Peyer's patch (tissue), 4 donors: ENCODE results near the gene PHC2. TPM values are rescaled to one million over a fixed set of nuclear protein-coding genes. Genes with fewer than 3 reads are reported as not detected.

Experiments used
- DNase-seq, 3 donors: peaks; one replicate each; pipeline ENCODE4 v3.0.0-alpha.2; 2017 to 2019
- H3K27ac ChIP-seq, 4 donors: fragments of 200-600 bp; sonication (generic); one replicate each; pipeline ENCODE4 v1.5.1; 2016 to 2019
- H3K27me3 ChIP-seq, 2 donors: fragments of 200-600 bp; sonication (generic); one replicate each; pipeline ENCODE4 v1.5.1; 2019
- H3K36me3 ChIP-seq, 3 donors: fragments of 200-600 bp; sonication (generic); one replicate each; pipeline ENCODE4 v1.5.1; 2016 to 2019
- H3K4me1 ChIP-seq, 4 donors: fragments of 200-600 bp; sonication (generic); one replicate each; pipeline ENCODE4 v1.5.1; 2016 to 2019
- H3K4me3 ChIP-seq, 4 donors: fragments of 200-600 bp; sonication (generic); 1 replicate in 3 of 4; 2 replicates in 1 of 4; pipeline ENCODE4 v1.5.1; 2016 to 2019; ENCODE audit warnings: mild to moderate bottlenecking in 1 of 4
- H3K9me3 ChIP-seq, 4 donors: fragments of 200-600 bp; sonication (generic); one replicate each; pipeline ENCODE4 v1.5.1; 2016 to 2019; ENCODE audit warnings: mild to moderate bottlenecking in 1 of 4
- POLR2A ChIP-seq, 2 donors: fragments of 450-650 bp; IDR thresholded peaks; one replicate each; pipeline ENCODE4 v1.5.1; 2017; ENCODE audit warnings: antibody characterized with exemption in 2 of 2, mild to moderate bottlenecking in 2 of 2, moderate library complexity in 2 of 2
- total RNA-seq, 4 donors: library from RNA; depleted of rRNA; stranded (reverse); fragments of >200 nt; gene quantifications; one replicate each; pipeline ENCODE4 v1.1.0, GENCODE V29; 2016
- TF ChIP-seq, protein P1 (sequence below), 6 experiments: fragments of 450-650 bp in 4 of 6; fragments of 200-600 bp in 2 of 6; sonication (generic) in 1 of 6; IDR thresholded peaks; one replicate each; pipeline ENCODE4 v1.5.1; 2017 to 2019; ENCODE audit warnings: antibody characterized with exemption in 6 of 6, mild to moderate bottlenecking in 3 of 6, moderate library complexity in 1 of 6

PHC2 gene
- total RNA-seq, 4 donors from 2014 or later = 50.3 to 71.1 (median 65.9) TPM

DNA sequence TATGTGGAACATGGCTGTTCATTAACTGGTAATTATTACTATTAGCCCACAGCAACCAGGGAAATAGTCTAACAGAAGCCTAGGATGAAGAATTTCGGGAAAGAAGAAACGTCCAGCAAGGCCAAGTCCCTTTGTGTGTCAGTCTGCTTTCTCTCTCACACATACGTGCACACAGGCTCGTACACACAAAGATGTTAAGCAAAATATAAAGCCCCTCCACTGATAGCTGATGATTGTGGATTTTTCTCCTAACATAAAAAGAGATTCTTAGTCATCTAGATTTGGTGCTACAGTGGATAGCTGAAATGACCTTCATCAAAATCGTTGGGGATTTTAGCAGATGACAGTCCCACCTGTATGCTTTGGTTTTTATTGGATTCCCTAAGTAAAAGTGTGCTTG lies 67.9 kb downstream of the PHC2 start:
- peak overlapping the region in 2 of 4 donors; percentile 55 to 64 for H3K27ac ChIP-seq

DNA sequence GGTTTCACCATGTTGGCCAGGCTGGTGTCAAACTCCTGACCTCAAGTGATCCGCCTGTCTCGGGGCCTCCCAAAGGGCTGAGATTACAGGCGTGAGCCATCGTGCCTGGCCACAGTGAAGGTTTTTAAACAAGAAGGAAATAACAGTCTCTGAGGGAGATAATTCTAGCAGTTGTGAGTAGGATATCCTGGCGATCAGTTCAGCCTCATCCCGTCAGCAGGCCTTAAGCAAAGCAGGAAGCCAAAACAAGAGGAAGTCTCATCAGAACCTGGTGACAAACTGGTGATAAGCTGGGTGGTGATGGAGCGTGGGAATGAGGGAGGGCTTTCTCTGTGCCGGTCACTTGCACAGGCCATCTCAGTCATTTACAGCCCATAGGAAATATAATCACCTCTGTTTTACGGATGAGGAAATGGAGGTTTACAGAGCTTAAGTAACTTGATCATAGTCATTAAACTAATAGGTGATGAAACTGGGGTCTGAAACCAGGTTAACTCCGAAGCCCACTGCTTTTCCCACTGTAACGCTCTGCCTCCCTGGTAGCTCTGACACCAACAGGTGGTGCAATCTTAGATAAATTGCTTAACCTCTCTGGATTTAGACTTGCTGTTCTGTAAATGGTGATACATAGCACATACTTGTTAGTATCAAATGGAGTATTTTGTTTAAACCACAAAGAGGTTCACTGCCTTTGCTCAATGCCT lies 69.2 kb downstream of the PHC2 start:
- H3K36me3 ChIP-seq = no peaks in the 10 kb centered on the region
- peak overlapping the region in 1 of 4 donors; percentile 2 for H3K27ac ChIP-seq
- DNase-seq = no peak
- peaks cover 0 to 18% (median 0%) of the 10 kb centered on the region in 4 donors for H3K4me1 ChIP-seq
- H3K27me3 ChIP-seq = no peaks in the 10 kb centered on the region
- H3K9me3 ChIP-seq = no peaks in the 10 kb centered on the region
- TF ChIP-seq, protein P1, sequence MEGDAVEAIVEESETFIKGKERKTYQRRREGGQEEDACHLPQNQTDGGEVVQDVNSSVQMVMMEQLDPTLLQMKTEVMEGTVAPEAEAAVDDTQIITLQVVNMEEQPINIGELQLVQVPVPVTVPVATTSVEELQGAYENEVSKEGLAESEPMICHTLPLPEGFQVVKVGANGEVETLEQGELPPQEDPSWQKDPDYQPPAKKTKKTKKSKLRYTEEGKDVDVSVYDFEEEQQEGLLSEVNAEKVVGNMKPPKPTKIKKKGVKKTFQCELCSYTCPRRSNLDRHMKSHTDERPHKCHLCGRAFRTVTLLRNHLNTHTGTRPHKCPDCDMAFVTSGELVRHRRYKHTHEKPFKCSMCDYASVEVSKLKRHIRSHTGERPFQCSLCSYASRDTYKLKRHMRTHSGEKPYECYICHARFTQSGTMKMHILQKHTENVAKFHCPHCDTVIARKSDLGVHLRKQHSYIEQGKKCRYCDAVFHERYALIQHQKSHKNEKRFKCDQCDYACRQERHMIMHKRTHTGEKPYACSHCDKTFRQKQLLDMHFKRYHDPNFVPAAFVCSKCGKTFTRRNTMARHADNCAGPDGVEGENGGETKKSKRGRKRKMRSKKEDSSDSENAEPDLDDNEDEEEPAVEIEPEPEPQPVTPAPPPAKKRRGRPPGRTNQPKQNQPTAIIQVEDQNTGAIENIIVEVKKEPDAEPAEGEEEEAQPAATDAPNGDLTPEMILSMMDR (IDR thresholded peaks at IDR 0.05) = no peak
- TF ChIP-seq POLR2A (IDR thresholded peaks at IDR 0.05) = no peak
- no peak overlapping the region for H3K4me3 ChIP-seq

More for the DNA sequence above, 67.9 kb downstream of the PHC2 start:
- H3K4me3 ChIP-seq = no peak overlapping the region
- H3K4me1 ChIP-seq = peaks cover 0 to 26% (median 0%) of the 10 kb centered on the region in 4 donors
- H3K36me3 ChIP-seq = no peaks in the 10 kb centered on the region
- no peaks in the 10 kb centered on the region for H3K27me3 ChIP-seq
- TF ChIP-seq, protein P1 (IDR thresholded peaks at IDR 0.05) = no peak
- TF ChIP-seq POLR2A (IDR thresholded peaks at IDR 0.05) = no peak
- no peaks in the 10 kb centered on the region for H3K9me3 ChIP-seq
- DNase-seq = no peak

DNA sequence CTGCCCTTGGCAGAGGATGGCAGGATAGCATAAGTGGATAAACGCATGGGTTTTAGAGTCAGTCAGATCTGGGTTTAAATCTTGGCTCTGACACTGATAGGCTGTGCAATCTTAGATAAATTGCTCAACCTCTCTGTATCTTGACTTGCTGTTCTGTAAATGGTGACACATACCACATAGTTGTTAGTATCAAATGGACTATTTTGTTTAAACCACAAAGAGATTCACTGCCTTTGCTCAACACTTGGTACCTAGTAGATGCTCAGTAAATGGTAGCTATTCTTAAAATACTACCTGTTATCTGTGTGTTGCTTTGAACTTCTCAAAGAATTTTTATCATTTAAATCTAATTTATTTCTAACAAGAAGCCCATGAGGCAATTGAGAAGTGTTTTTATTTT lies 70.5 kb downstream of the PHC2 start:
- peaks cover 0 to 7% (median 0%) of the 10 kb centered on the region in 4 donors for H3K4me1 ChIP-seq
- no peak for DNase-seq
- H3K36me3 ChIP-seq = no peaks in the 10 kb centered on the region
- H3K9me3 ChIP-seq = no peaks in the 10 kb centered on the region
- no peaks in the 10 kb centered on the region for H3K27me3 ChIP-seq
- TF ChIP-seq, protein P1 (IDR thresholded peaks at IDR 0.05) = no peak
- TF ChIP-seq POLR2A (IDR thresholded peaks at IDR 0.05) = no peak
- no peak overlapping the region for H3K4me3 ChIP-seq
- H3K27ac ChIP-seq = no peak overlapping the region

DNA sequence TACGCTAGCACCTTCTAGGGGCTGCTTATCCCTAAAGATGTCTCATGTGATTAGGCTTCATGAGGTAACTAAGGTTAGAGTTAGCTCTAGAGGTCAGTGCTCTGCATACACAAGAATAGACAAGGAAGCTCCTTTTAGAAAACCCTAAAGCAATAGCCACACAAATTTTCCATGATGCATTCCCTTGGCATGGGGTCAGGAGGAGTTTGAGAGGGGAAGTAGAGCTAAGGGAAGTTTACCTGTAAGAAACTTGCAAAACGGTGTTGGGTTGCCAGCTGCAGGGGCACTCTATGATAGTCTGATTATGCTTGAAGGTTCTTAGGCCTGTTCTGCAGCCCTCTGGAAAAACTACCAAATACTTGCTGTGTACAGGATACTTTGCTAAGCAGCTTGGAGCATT lies 71.0 kb downstream of the PHC2 start:
- H3K4me1 ChIP-seq = peaks cover 0 to 6% (median 0%) of the 10 kb centered on the region in 4 donors
- H3K4me3 ChIP-seq = no peak overlapping the region
- no peaks in the 10 kb centered on the region for H3K36me3 ChIP-seq
- H3K27ac ChIP-seq = no peak overlapping the region
- TF ChIP-seq, protein P1 (IDR thresholded peaks at IDR 0.05) = no peak
- no peak for TF ChIP-seq POLR2A (IDR thresholded peaks at IDR 0.05)
- DNase-seq = no peak
- no peaks in the 10 kb centered on the region for H3K27me3 ChIP-seq
- no peaks in the 10 kb centered on the region for H3K9me3 ChIP-seq

DNA sequence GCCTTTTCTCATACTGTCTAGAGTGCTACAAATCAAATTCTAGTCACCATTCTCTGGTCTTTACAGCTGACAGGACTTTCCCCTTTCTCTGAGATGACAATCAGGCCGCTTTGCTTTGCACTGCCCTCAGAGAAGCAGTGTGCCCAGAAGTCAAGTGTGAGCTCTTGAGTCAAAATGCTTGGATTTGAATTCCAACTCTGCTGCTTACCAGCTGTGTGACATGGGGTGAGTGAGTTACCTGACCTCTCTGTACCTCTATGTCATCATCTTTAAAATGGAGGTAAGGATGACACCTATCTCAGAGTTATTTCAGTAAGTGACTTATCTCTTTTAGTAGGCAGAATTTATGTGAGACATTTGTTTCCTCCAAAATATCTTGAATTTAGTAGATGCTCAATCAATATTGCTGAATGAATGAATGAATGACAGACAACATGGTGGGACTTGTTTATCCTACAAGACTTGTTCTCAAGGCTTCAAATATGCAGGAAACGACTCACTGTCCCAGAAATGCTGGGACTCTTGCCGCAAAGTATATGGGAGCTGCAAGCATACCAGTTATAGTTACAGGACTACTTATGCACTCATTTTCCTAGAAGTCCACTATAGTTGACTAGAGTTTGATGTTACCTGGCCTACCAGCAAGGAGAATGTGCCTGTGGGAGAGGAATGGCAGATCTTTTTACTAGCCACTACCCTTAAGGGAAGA lies 71.9 kb downstream of the PHC2 start:
- Histone ChIP-seq H3K9me3 (no peaks in the 10 kb centered on the region), H3K4me1 (peaks cover 0 to 4% (median 0%) of the 10 kb centered on the region in 4 donors), H3K36me3 (no peaks in the 10 kb centered on the region), H3K27me3 (no peaks in the 10 kb centered on the region), H3K4me3 (no peak overlapping the region), H3K27ac (no peak overlapping the region)
- DNase-seq = no peak
- TF ChIP-seq POLR2A (IDR thresholded peaks at IDR 0.05) = no peak
- TF ChIP-seq, protein P1 (IDR thresholded peaks at IDR 0.05) = no peak
